GM19452 (cell line): Measurements from ENCODE around the gene UTS2B.

ENCODE experiments used
- ATAC-seq: cut with Tn5 transposase; IDR thresholded peaks from one replicate; pipeline ENCODE4 v1.9.1; 2021; ENCODE audit not compliant: unreplicated experiment

Gene UTS2B

DNA sequence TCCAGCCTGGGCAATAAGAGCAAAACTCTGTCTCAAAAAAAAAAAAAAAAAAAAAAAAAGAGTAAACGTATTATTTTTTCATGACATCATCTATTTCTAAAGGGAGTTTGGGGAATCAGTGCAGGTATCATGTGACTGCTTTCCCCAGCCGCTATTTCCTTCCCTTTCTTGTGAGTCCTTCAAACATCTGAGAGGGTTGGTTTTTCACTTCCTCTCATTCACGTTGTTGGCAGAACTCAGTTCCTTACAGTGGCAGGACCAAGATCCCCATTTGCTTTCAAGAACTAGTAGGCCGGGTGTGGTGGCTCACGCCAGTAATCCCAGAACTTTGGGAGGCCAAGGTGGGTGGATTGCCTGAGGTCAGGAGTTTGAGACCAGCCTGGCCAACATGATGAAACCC, 84.3 kb downstream of the UTS2B start:
- peak; percentile 85 for ATAC-seq

DNA sequence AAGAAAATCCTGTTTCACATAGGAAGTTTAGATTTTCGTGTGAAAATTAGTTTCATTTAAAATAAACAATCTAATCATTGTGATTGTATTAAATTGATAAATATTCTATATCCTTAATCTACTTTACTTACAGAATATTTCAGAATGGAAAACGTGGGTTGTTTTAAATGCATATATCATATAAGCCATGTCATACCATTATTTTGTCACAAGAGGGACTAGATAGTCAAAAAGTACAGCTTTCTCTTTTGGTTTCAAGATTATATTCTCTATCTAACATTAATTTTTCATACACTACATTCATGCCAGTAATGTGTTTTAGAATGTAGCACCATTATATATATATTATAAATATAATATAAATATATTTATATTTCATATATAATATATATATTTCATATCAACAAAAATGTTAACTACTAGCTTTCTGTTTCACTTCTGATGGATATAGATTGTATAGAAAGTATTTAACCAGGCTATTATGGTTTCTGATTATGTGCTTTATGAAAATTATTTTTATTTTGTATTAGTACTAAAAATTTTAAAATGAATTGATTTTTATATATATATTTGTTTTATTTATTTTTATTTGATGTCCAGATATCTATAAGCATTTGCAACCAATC, 86.0 kb downstream of the UTS2B start:
- ATAC-seq: no peak

DNA sequence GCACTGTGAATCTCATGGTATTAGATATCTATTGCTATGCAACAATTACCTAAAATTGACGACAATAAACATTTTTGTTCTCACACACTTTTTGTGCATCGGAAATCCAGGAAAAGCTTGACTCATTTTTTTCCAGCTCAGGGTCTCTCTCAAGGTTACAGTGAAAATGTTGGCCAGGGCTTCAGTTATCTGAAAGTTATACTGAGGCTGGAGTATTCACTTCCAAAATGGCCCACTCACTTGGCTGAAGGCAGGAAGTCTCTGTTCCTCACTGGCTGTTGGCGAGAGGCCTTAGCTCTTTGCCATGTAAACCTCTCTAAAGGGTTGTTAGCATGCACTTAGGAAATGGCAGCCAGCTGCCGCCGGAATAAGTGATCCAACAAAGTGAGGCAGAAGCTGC, 89.8 kb downstream of the UTS2B start:
- no peak for ATAC-seq

DNA sequence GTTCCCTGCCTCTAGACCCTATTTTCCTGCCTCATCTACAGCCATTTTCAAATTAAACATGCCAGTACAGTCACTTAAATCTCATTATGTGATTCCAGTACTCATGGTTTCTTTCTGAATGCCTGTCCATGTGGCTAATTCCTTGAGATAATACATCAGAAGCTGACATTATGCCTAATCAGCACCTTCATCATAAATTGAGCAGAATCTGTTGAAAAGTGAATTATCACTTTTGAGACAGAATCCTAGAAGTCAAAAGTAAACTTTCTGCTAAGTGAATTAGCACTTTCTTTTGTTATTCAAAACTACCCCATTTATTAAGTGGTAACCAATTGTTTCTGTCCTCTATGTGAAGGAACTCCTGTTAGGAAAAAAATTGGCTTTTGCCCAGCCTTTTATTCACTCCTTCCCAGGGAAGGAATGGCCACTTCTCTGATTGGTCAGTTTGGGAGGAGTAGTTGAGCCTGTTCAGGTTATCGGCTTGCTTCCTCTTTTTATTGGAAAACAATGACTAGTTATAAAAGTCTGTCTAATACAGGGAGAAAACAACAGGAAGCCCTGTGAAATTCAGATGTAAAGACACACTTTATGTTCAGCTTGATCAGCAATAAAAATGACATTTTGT, 90.8 kb downstream of the UTS2B start:
- ATAC-seq: no peak

DNA sequence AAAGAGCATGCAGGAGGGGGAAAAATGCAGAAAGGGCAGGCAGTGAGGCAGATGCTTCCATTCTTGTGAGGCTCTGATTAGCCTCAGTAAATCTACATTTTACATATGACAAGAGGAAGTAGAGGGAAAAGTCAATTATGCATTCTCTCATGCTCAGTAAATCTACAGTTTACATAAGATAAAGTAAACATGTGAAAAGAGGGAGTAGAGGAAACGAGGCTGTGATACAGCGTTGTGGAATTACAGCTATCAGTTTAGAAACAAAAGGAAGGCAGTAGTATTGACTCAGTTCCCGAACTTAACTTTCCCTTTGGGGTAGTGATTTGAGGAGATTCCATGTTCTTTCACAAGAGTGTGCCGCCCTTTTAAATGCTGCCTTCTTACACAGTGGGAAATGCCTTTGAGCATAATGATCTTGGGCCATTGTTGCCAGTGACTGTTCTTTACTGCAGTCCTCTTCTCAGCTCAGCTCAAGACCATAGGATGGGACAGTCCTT, 92.0 kb downstream of the UTS2B start:
- no peak for ATAC-seq

DNA sequence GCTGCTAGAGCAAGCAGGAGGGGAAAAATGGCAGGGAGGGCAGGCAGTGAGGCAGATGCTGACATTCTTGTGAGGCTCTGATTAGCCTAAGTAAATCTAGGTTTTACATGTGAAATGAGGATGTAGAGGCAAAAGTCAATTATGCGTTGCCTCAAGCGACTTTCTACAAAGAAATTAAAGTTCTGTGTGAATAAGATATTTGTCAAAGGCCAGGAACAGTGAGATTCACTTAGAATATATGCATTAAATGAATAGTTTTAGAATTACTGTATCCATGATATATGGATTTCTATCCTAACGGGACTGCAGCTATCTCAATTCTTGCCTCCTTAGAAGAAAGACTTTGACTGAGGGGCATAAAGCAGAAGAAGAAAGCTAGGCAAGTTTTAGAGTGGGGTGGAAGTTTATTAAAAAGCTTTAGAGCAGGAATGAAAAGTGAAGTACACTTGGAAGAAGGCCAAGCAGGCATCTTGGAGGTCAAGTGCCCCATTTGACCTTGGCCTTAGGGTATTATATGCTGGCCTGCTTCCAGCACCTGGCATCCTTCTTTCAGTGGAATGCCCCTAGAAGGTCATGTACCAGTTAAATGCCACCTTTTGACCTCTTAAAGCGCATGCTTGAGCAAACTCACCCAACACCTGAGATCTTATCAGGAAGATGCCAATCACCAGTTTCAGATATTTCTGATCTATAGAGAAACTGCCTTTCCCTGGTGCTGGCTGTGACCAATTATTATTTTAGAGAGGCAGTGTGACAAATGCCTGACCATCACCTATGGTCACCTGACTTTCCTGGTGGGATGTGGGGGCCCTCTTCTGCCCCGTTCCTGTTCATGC, 93.1 kb downstream of the UTS2B start:
- ATAC-seq: no peak

DNA sequence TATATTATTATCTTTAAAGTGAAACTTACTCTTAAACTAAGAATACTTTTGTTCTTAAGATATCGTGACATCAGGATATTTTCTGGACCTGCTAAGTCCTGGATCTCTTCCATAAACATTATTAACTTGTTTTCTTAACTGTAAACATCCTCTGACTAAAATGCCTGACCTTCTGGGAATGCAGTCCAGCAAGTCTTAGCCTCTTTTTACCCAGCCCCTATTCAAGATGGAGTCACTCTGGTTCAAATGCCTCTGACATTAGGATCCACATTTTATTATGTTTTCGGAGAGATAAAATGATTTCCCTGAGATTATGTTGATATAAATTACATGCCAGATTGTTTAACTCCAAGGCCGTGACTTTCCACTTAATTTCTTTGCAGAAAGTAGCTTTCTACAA, 93.7 kb downstream of the UTS2B start:
- ATAC-seq: no peak

DNA sequence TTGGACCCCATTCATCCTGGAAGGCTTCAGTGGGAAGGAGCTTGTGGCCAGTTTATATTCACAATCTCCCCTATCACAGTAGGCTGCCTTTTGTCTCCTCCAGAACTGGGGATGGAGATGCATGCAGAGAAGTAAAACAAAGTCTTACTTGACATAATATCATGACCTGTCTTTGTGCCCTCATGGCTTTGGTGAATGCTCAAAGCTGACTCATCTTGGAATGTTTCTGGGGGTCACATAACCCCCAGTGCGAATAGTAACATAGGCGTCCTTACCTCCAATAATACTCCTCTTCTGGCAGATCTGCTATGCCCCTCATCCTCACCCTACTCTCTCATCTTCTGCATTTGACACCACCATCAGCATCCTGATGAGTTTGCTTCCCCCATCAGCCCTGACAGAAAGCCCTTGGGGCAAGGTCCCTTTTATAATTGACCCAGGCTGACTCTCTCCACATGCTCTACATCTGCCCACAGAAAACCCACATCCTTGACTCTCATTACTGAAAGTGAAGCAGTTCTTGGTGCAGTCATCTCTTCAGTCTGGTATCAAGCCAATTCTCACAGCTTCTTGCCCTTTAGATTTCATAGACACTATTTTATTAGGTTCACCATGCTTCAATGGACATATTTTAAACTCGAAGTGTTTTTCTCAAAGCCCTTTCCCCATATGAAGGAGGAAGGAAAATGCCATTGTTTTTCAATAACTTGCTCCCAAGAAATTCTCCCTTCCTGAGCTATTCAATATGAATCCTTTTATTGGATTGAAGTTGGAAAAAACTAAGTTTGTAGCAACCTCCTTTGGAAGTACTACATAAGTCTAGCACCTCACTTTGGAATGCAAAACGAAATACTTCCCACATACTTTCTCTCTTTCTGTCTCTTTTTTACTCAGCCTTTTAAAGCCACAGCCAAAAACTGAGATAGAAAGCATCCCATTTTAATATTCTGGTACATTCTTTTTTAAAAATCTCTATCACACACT, 94.7 kb downstream of the UTS2B start:
- peak; percentile 99 for ATAC-seq

DNA sequence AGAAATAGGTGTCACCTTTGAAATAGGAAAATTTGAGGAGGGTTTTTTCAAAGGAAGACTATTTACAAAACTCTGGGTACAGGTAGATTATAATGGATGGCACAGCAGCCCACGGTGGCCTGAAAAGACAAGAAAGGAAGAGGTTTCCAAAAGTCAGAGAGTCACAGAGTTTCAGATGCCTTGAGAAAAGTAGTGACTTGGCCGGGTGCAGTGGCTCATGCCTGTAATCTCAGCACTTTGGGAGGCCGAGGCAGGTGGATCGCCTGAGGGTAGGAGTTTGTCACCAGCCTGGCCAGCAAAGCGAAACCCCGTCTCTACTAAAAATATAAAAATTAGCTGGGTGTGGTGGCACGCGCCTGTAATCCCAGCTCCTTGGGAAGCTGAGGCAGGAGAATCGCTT, 96.1 kb downstream of the UTS2B start:
- ATAC-seq: no peak

DNA sequence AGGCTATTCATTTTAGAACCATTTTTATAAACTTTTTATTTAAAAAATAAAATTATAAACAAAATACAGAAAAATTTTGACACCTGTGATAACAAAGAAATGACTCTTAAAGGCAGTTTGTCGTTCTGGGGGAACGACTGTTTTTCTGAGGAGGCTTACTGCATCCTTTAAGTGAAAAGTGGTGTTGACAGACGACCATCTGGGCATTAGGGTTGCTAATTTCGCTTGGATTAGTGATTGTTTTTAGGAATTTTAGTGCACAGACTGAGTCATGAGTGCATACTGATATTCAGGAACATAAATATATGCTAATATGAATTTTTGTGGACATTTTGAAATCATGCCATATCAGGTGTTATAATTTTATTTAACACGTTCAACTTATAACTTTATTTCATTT, 102.8 kb downstream of the UTS2B start:
- ATAC-seq: no peak

DNA sequence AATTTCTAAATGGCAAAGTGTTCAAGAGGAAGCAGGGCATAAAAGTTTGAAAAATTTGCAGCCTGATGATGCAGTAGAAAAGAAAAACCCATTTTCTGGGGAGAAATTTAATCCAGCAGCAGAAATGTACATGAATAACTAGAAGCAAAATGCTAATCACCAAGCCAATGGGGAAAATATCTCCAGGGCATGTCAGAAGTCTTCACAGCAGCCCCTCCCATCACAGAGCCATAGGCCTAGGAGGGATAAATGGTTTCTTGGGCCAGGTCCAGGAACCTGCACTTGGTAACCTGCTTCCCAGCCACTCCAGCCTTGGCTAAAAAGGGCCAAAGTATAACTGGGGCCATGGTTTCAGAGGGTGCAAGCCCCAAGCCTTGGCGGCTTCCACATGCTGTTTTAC, 108.7 kb downstream of the UTS2B start:
- ATAC-seq: no peak

DNA sequence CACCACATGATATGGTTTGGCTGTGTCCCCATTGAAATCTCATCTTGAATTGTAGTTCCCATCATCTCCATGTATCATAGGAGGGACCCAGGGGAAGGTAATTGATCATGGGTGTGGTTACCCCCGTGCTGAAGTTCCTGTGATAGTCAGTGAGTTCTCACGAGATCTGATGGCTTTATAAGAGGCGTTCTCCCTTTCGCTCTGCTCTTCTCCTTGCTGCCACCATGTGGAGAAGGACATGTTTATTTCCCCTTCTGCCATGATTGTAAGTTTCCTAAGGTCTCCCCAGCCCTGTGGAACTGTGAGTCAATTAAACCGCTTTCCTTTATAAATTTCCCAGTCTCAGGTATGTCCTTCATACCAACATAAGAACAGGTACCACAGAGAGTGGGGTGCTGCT, 109.4 kb downstream of the UTS2B start:
- ATAC-seq: no peak

DNA sequence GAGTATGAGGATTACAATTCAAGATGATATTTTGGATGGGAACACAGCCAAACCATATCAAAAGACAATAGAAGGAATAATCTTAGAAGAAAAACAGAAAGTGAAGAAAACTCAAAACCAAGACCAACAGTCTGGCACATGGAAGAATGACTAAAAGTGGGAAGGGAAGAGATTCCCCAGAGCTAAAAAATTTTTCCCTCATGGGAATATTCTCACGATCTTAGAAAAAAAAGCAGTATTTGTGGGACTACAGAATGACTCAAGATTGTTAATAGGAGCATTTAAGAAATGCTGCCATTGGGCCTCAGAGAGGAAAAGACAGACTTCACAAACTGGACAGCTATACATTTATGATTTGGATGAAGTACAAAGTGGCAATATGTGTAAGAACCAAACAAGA, 113.0 kb downstream of the UTS2B start:
- ATAC-seq: no peak
